ENCODE results near the gene IVNS1ABP. TPM values are rescaled to one million over a fixed set of nuclear protein-coding genes. Genes with fewer than 3 reads are reported as not detected.

IVNS1ABP gene
- total and polyA plus RNA-seq, 9 of the 15 experiments (the other 6 are each of a cell fraction or from before 2014, with no cell fraction given): 30.6 to 126 (median 77.7) TPM

- TF ChIP-seq NR3C1 (CRISPR knock-in tag; IDR thresholded peaks at IDR 0.05) (no peak), FOXA1 (IDR thresholded peaks at IDR 0.05; ENCODE audit: borderline replicate concordance) (no peak), CBX2 (IDR thresholded peaks at IDR 0.05; ENCODE audit: insufficient read depth, low read length, poor library complexity, severe bottlenecking) (no peak), ZNF121 (CRISPR knock-in tag; conservative IDR thresholded peaks at IDR 0.05) (no peak), ZNF134 (CRISPR knock-in tag; conservative IDR thresholded peaks at IDR 0.05) (no peak), ZBTB43 (CRISPR knock-in tag; IDR thresholded peaks at IDR 0.05) (no peak), POLR3A (IDR thresholded peaks at IDR 0.05; ENCODE audit: borderline replicate concordance, extremely low read depth, insufficient read depth, insufficient read length) (no peak), POLR2G (IDR thresholded peaks at IDR 0.05; ENCODE audit: low read depth, low read length) (no peak), E2F4 (CRISPR knock-in tag; IDR thresholded peaks at IDR 0.05; ENCODE audit: low read depth) (no peak), ZNF830 (CRISPR knock-in tag; IDR thresholded peaks at IDR 0.05) (no peak), MLX (CRISPR knock-in tag; conservative IDR thresholded peaks at IDR 0.05) (no peak), ZZZ3 (IDR thresholded peaks at IDR 0.05) (no peak), SP2 (IDR thresholded peaks at IDR 0.05; ENCODE audit: extremely low read depth, low read depth, low read length, poor library complexity, severe bottlenecking) (no peak), NEUROD1 (IDR thresholded peaks at IDR 0.05; ENCODE audit: borderline replicate concordance, low read depth, low read length, partially characterized antibody) (no peak), BACH1 (tag; IDR thresholded peaks at IDR 0.05) (0 out of 2 replicates have a peak, but pooled peaks have one; percentile 79), SRSF1 (IDR thresholded peaks at IDR 0.05; ENCODE audit: low read depth, low read length) (no peak), THRAP3 (IDR thresholded peaks at IDR 0.05; ENCODE audit: borderline replicate concordance) (no peak), PRPF4 (IDR thresholded peaks at IDR 0.05; ENCODE audit: insufficient read depth, low read depth, low read length, poor library complexity, severe bottlenecking) (no peak), CLOCK (CRISPR knock-in tag; IDR thresholded peaks at IDR 0.05; ENCODE audit: borderline replicate concordance) (no peak; the same call in 1 of the 2 replicates), PRMT5 (CRISPR knock-in tag; IDR thresholded peaks at IDR 0.05) (no peak), CBX8 (IDR thresholded peaks at IDR 0.05; ENCODE audit: borderline replicate concordance, extremely low read depth, low read depth, low read length, poor library complexity, severe bottlenecking) (no peak), HOXB6 (CRISPR knock-in tag; IDR thresholded peaks at IDR 0.05; ENCODE audit: borderline replicate concordance) (no peak), PHTF2 (CRISPR knock-in tag; IDR thresholded peaks at IDR 0.05) (no peak)
Observed at GRCh38 chr1:185317886-185318310, 855 bp upstream of the IVNS1ABP start (continued).
